ENCODE results near the gene MAPK10.

Gene MAPK10

DNA sequence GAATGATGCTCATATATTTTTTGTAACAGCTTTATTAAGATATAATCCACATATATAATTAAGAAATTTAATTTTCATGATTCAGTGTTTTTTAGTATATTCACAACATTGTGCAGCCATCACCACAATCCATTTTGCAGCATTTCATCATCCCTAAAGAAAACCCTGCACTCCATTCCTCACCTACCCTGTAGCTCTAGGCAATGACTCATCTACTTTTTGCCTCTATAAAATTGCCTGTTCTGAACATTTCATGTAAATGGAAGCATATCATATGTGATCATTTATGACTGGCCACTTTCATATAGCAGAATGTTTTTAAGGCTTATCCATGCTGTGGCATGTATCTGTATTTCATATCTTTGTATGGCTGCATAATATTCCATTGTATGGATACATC, 339.9 kb downstream of the MAPK10 start:
- TF ChIP-seq, protein P1, sequence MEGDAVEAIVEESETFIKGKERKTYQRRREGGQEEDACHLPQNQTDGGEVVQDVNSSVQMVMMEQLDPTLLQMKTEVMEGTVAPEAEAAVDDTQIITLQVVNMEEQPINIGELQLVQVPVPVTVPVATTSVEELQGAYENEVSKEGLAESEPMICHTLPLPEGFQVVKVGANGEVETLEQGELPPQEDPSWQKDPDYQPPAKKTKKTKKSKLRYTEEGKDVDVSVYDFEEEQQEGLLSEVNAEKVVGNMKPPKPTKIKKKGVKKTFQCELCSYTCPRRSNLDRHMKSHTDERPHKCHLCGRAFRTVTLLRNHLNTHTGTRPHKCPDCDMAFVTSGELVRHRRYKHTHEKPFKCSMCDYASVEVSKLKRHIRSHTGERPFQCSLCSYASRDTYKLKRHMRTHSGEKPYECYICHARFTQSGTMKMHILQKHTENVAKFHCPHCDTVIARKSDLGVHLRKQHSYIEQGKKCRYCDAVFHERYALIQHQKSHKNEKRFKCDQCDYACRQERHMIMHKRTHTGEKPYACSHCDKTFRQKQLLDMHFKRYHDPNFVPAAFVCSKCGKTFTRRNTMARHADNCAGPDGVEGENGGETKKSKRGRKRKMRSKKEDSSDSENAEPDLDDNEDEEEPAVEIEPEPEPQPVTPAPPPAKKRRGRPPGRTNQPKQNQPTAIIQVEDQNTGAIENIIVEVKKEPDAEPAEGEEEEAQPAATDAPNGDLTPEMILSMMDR (conservative IDR thresholded peaks at IDR 0.05) = no peak
- TF ChIP-seq ZFX (IDR thresholded peaks at IDR 0.05) = no peak
- no peak overlapping the region for H3K27ac ChIP-seq

DNA sequence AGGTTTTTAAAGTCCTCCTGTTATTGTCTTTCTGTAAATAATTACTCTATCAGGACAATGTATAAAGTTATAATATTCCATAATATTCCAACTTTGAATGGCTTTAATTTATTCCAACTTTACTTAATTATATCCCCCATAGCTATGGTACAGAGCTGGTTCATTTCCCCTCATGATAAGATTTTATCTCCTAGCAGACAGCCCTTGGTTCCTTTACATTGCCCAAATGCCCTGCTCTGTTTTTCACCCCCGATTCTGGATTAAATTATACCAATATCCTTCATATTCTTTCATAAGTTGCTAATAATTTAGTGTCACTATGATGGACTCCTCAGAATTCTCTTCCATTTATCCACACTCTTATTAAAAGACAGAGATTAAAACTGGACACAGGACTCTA, 340.5 kb downstream of the MAPK10 start:
- no peak overlapping the region for H3K27ac ChIP-seq
- TF ChIP-seq ZFX (IDR thresholded peaks at IDR 0.05) = no peak
- TF ChIP-seq, protein P1 (conservative IDR thresholded peaks at IDR 0.05) = no peak

DNA sequence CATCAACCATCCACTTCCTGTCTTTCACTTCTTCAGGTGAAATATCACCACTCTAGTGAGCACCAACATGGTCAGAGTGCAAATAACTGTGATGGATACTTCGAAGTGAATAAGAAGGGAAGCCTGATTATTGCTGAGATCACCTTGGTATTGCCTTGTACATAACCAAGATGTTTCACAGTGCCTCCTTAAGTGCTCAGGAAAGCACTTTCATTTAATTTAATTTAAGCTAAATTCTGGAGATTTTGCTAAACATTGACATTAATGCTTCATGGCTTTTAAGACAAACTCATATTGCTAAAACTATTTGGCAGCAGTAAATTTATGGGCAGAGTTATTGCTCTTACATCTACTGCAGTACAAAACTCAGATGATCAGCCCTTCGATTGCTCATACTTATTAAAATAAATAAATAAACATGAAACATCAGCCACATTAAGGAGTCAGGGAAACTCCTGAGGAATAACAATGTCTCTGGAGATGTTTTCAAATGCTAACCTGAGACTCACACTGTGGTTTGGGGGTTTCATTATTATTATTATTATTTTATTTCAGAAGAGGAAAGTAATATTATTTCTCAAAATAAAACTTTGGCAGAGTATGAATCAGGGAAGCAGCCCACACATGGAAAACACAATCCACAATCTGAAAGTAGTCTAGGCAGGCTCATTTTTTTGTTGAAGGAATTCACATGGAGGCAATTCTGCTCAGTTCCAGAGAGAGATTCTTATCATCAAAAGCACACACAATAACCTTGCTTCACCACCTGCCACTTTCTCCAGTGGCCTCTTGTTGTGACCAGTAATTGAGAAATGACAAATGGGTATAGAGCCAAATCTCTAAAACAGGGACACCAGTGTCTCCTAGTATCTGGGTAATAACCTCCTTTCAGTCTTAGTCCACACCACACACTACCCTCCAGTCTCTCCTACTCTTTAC, 344.2 kb downstream of the MAPK10 start:
- no peak for TF ChIP-seq ZFX (IDR thresholded peaks at IDR 0.05)
- TF ChIP-seq, protein P1 (conservative IDR thresholded peaks at IDR 0.05) = no peak
- no peak overlapping the region for H3K27ac ChIP-seq

DNA sequence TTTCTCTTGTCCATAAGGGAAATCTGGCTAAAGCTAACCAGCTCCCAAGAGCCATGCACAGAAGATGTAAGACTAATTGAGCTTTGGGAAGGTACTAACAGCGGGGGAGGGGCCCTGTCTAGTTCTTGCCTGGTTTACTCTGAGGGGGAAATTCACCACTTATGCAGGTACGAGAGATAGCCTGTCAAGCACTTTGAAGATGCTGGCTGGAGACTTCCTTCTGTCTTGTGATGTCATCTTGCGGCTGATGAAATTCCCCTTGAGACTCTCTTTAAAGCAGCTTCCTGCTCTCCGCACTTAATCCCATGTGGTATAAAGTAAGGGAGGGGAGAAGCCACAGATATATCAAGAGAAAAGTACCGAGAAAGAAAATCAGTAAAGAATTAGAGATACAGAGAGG, 345.3 kb downstream of the MAPK10 start:
- no peak overlapping the region for H3K27ac ChIP-seq
- TF ChIP-seq, protein P1 (conservative IDR thresholded peaks at IDR 0.05) = no peak

DNA sequence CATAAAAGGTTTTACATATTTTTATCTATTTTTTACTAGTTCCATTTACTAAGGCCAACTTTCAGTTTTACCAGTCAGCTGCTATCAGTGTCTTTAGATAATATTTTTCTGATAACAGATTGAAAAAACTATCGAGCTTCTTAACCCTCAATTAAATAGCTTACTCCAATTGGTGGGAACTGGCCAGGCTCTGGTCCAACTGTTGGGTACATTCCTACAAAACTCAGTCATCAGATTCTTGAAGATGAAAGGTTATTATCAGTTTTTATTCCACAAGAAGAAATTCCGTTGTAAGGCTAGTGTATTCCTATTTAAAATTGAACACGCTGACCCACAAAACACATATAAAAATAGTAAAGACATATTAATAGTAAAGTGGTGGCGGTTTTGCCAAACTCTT, 346.2 kb downstream of the MAPK10 start:
- TF ChIP-seq, protein P1 (conservative IDR thresholded peaks at IDR 0.05) = no peak
- TF ChIP-seq ZFX (IDR thresholded peaks at IDR 0.05) = no peak
- no peak overlapping the region for H3K27ac ChIP-seq

DNA sequence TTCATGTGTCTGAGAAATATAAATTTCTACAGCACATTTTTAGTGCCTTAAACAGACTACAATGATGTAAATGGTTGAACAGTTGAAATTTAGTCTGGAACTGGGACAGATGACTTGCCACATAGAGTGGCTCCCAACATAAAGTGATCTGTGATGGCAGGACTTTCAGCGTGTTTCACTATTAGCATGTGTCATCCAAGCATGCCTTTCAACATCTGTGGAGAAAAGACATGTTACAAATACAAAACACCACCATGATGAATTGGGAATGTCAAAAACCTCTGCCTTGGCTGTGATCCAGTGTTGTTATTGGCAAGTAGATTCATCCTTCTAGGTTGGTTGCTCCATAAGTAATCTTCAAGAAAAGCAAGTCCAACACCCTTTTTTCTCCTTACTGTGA, 348.7 kb downstream of the MAPK10 start:
- TF ChIP-seq, protein P1 (conservative IDR thresholded peaks at IDR 0.05) = no peak
- TF ChIP-seq ZFX (IDR thresholded peaks at IDR 0.05) = no peak
- no peak overlapping the region for H3K27ac ChIP-seq

DNA sequence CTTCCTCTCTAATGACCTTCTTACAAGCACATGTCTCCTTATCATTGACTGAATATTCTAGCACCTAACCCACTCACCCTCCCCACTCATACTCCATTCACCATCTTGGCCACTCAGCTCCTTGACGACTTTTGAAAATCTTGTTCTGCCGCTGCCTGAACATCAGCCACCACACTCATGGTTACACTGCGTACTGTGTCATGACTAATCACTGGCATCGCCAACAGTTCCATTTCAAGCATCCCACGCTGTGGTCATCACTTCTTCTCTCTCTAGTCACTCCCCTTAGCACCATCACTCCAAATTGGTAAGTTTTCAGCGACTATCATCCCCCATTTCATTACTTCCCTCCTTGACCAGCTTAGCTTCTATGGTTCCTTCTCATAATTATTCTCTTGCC, 352.8 kb downstream of the MAPK10 start:
- TF ChIP-seq ZFX (IDR thresholded peaks at IDR 0.05) = no peak
- TF ChIP-seq, protein P1 (conservative IDR thresholded peaks at IDR 0.05) = no peak
- no peak overlapping the region for H3K27ac ChIP-seq

Measured in C4-2B (cell line).